HepG2 (cell line): ENCODE data around the gene RMI2. TPM values are rescaled to one million over a fixed set of nuclear protein-coding genes. Genes with fewer than 3 reads are reported as not detected.

Experiments used
- ARID3A ChIP-seq: IDR thresholded peaks from 2 replicates; pipeline ENCODE4 v1.6.1; 2012; ENCODE audit warnings: low read depth, low read length, improper control_type of control experiment
- ARID4A ChIP-seq: sonication (generic); formaldehyde crosslinking; IDR thresholded peaks from 2 replicates; pipeline ENCODE4 v1.5.0; 2020; ENCODE audit warnings: mild to moderate bottlenecking, missing genetic modification reagents, borderline replicate concordance
- EP300 ChIP-seq, 3 experiments: sonication (generic) in 1 of 3; formaldehyde crosslinking in 1 of 3; IDR thresholded peaks; 2 replicates each; pipeline versions ENCODE4 v1.5.1 to v1.6.1; 2011 to 2020; ENCODE audit warnings: low read depth in 2 of 3, low read length in 2 of 3, borderline replicate concordance in 1 of 3, improper control_type of control experiment in 1 of 3, mild to moderate bottlenecking in 1 of 3, missing genetic modification reagents in 1 of 3, moderate library complexity in 1 of 3
- ETS1 ChIP-seq: sonication (generic); formaldehyde crosslinking; IDR thresholded peaks from 2 replicates; pipeline ENCODE4 v1.4.0; 2020; ENCODE audit warnings: missing genetic modification reagents
- HMG20A ChIP-seq: IDR thresholded peaks from 2 replicates; pipeline ENCODE4 v1.6.1; 2016; ENCODE audit warnings: borderline replicate concordance
- HOMEZ ChIP-seq: IDR thresholded peaks from 2 replicates; pipeline ENCODE4 v1.6.1; 2016; ENCODE audit warnings: low read depth
- IKZF4 ChIP-seq: sonication (generic); formaldehyde crosslinking; IDR thresholded peaks from 2 replicates; pipeline ENCODE4 v1.5.1; 2020; ENCODE audit warnings: borderline replicate concordance, mild to moderate bottlenecking, low read depth, missing genetic modification reagents; ENCODE audit errors: not compliant biosample characterization
- POLR2AphosphoS5 ChIP-seq: IDR thresholded peaks from 2 replicates; pipeline ENCODE4 v1.6.1; 2012; ENCODE audit warnings: low read depth, low read length
- ZBTB43 ChIP-seq: sonication (generic); formaldehyde crosslinking; conservative IDR thresholded peaks from 2 replicates; pipeline ENCODE4 v1.4.0; 2020; ENCODE audit warnings: missing genetic modification reagents
- ZC3H13 ChIP-seq: sonication (generic); formaldehyde crosslinking; IDR thresholded peaks from 2 replicates; pipeline ENCODE4 v1.8.1; 2023; ENCODE audit warnings: mild to moderate bottlenecking, missing genetic modification reagents, moderate library complexity
- ZFP37 ChIP-seq: sonication (generic); formaldehyde crosslinking; IDR thresholded peaks from 2 replicates; pipeline ENCODE4 v1.4.0; 2020; ENCODE audit warnings: missing genetic modification reagents, borderline replicate concordance
- ZNF17 ChIP-seq: sonication (generic); formaldehyde crosslinking; IDR thresholded peaks from 2 replicates; pipeline ENCODE4 v1.5.0; 2020; ENCODE audit warnings: mild to moderate bottlenecking, missing genetic modification reagents
- ZNF33A ChIP-seq: sonication (generic); formaldehyde crosslinking; IDR thresholded peaks from 2 replicates; pipeline ENCODE4 v1.5.1; 2020; ENCODE audit warnings: missing genetic modification reagents, mild to moderate bottlenecking, moderate library complexity, borderline replicate concordance
- ZNF577 ChIP-seq: sonication (generic); formaldehyde crosslinking; IDR thresholded peaks from 2 replicates; pipeline ENCODE4 v1.4.0; 2020; ENCODE audit warnings: mild to moderate bottlenecking, low read depth, missing genetic modification reagents, borderline replicate concordance
- ZNF784 ChIP-seq: sonication (generic); formaldehyde crosslinking; IDR thresholded peaks from 2 replicates; pipeline ENCODE4 v1.5.1; 2020; ENCODE audit warnings: missing genetic modification reagents, mild to moderate bottlenecking, borderline replicate concordance
- polyA plus RNA-seq, 8 experiments: library from polyadenylated mRNA; depleted of rRNA in 3 of 8; stranded (reverse) in 7 of 8; unstranded in 1 of 8; fragments of >200 nt; fragmentation: Illumina TruSeq in 4 of 8; extraction: Trizol in 4 of 8; gene quantifications; 2 replicates each; pipeline versions ENCODE4 v1.2.1 to v1.2.3, GENCODE V29; 2011 to 2016; ENCODE audit warnings: low read depth in 4 of 8, missing spikeins in 1 of 8, mixed read lengths in 1 of 8; ENCODE audit not compliant: insufficient read depth in 1 of 8
- total RNA-seq, 5 experiments: library from RNA; depleted of rRNA; stranded (reverse); fragments of >200 nt; fragmentation: Illumina TruSeq; extraction: Trizol; gene quantifications; 2 replicates each; pipeline ENCODE4 v1.2.3, GENCODE V29; 2016; ENCODE audit warnings: low read depth in 1 of 5

The RMI2 gene
- total and polyA plus RNA-seq, 2 of the 13 experiments (the other 11 are each of a cell fraction or from before 2014, with no cell fraction given), result 24.5 to 55.7 TPM

GRCh38 chr16:11396241-11397048 lies 51.2 kb downstream of the RMI2 start (continued):
- TF ChIP-seq ZC3H13 (CRISPR knock-in tag) (no peak), ZBTB43 (CRISPR knock-in tag) (peak; percentile 37; the same call in 1 of the 2 replicates), ZFP37 (CRISPR knock-in tag) (peak; percentile 54; the same call in 1 of the 2 replicates), ARID4A (peak; percentile 50; the same call in 1 of the 2 replicates), ZNF577 (no peak), ZNF784 (CRISPR knock-in tag) (peak; percentile 94; the same call in 1 of the 2 replicates), ZNF17 (CRISPR knock-in tag) (no peak), ETS1 (no peak), EP300 (IDR thresholded peaks at IDR 0.05; ENCODE audit: low read depth in 2 of 2, low read length in 2 of 2) (peak; percentile 23 to 34; a peak in 2 of 4 replicates), EP300 (CRISPR knock-in tag; IDR thresholded peaks at IDR 0.05; ENCODE audit: borderline replicate concordance) (peak; percentile 21; the same call in 1 of the 2 replicates), HMG20A (CRISPR knock-in tag) (peak; percentile 56; the same call in 1 of the 2 replicates), ARID3A (no peak), POLR2AphosphoS5 (no peak; the same call in 1 of the 2 replicates), HOMEZ (CRISPR knock-in tag) (no peak; the same call in 1 of the 2 replicates), IKZF4 (CRISPR knock-in tag) (peak; percentile 95), ZNF33A (CRISPR knock-in tag) (no peak)
